NCI-H460 (cell line): Measurements from ENCODE around the gene SLC16A9. TPM values are rescaled to one million over a fixed set of nuclear protein-coding genes. Genes with fewer than 3 reads are reported as not detected.
A peak's percentile ranks its signal among the peaks of the same experiment; 100 is the strongest.
"Not testable (repeated sequence)": the region's sequence is repeated elsewhere in the genome, so short reads cannot be mapped to it uniquely, and the experiment has no call there.

Experiments used
- DNase-seq: peaks from one replicate; pipeline ENCODE4 v3.0.0-alpha.2; 2016; ENCODE audit warnings: low read depth; ENCODE audit errors: extremely low read depth
- total RNA-seq: library from RNA; depleted of rRNA; stranded (reverse); fragments of >200 nt; shearing (Covaris generic); gene quantifications from 2 replicates; pipeline ENCODE4 v1.2.3, GENCODE V29; 2014

Gene SLC16A9
- total RNA-seq, 1 experiment from 2014 or later, result 5.7 TPM

DNA sequence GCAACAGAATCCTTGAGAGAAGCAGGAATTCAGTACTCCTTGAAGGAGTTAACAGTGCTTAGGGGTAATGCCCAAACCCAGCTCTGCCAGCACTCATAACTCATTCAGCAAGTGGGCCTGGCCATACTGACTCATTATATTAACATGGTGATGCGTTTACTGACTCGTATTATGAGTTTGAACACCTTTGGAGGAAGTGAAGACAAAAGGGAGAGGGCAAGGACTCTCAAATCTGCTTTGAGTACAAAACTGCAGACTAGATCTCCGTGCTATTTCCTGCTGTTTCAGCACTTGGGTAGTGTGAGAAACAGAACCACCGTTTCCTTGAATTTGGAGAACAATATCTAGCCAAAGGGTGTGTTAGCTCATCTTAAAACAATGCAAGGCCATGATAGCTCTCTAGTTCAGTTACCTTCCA, 30.8 kb downstream of the SLC16A9 start:
- DNase-seq, result no peak

DNA sequence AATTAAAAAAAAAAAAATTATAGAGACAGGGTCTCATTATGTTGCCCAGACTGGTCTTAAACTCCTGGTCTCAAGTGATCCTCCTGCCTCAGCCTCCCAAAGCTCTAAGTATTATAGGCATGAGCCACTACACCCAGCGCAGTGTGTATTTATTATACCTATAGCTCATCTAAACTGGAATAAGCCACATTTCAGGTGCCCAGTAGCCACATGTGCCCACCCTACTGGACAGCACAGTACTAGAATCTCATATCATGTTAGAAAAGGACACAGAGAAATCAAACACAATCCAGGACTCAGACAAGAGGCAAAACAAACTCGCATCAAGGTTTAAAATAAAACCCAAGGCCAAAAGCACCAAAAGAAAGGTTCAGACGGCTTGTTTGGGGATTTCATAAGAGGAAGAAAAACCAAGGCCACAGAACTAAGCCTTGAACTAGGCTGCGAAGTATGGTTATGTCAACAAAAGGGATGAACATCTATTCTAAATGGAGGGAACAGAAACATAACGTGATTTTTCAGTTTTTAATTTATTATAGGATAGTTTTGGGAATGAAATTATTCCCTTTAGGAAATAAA, 32.3 kb downstream of the SLC16A9 start:
- no peak for DNase-seq

GRCh38 chr10:59675812-59676211, 33.8 kb downstream of the SLC16A9 start:
- peak; percentile 7 for DNase-seq

DNA sequence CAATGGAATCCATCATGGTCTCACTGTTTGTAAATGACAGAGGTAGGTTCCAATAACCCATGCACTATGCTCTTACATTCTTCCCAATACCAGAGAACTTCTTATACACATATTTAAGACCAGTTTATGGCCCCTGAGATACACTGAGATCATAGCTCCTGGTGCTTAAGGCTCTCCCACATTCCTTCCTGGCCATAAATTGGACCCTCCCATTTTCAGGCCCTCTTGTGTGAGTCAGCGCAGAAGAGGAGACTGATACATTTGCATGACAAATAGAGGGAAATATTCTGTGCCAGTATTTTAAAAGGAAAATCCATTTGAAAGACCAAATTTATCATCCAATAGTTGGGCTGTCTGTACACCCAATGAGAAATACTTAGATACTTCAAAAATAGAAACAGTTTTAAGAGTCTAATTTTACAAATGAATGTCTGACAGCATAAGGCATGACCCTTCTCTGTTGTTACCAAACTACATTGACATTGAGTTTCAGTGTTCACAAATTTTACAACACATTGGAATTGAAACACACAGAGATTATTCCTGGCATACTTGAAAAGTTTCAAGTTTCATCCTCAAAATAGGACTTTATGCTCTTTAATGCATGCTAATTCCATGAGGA, 35.3 kb downstream of the SLC16A9 start:
- DNase-seq, result no peak

DNA sequence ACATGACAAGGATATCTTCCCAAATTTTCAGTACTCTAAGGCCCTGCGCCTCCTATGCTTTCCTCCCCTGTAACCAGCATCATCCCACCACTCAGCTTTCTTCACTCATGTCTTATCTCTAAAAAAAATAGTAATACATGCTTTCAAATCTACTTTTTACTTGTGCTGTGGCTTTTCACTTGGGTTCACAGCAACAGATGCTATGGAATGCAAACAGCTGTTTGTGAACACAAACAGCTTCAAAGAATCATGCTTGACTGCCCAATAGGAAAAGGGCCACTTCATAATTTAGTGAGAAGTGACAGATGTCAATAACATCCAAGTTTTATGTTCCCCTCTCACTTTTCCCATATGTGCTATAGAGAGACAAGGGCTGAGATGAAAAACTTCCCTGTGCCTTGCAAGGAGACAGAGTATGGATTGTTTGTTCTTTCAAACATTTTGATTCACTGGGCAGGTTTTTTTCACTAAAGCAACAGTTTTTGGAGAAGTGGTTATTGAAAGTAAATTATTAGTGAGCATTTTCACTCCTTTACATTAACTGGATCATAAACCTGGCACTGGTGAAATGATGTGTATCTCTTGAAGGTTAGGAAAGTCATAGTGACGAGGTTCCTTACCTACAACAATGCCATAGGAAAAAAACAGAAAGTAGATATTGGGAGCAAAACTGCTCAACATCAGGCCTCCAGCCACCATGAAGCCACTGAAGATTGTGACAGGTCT, 37.3 kb downstream of the SLC16A9 start:
- DNase-seq, result no peak

DNA sequence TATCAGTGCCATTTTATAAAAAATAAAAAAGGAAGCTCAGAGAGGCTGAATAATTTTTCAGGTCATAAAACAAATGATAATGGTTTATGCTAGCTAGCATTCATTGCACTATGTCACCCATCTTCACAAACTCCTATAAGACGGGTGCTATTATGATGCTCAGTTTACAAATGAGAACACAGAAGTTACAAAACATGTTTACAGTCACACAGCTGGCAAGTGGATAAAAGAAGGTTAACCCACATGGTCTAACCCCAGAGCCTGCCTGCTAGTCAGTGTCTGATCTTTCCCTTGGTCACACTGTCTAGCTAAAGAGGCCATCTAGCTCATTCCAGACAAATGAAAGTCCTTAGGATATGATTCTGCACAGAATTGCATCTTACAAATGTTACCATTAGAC, 39.4 kb downstream of the SLC16A9 start:
- no peak for DNase-seq

GRCh38 chr10:59668096-59668495, 41.6 kb downstream of the SLC16A9 start:
- DNase-seq, result no peak

DNA sequence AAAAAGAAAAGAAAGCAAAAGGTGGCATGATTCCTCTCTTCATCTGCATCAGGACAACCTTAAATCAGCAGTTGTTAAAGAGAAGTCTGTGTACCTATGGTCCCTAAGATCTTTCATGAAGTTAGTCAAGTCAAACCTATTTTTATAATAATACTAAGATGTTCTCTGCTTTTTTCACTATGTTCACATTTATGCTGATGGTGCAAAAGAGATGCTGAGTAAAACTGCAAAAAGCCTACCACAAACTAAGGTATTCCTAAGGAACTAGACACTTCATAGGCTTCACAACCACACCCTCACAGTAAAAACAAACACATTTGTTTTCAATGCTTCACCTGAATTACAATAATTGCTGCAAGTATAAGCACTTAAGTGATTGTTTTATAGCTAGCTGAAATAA, 43.3 kb downstream of the SLC16A9 start:
- DNase-seq, result no peak

- DNase-seq, result not testable (repeated sequence)
Measured at GRCh38 chr10:59663213-59663612, 46.4 kb downstream of the SLC16A9 start.

GRCh38 chr10:59657724-59658123, 51.9 kb downstream of the SLC16A9 start:
- DNase-seq, result no peak

GRCh38 chr10:59655309-59655708, 54.3 kb downstream of the SLC16A9 start:
- DNase-seq, result no peak

DNA sequence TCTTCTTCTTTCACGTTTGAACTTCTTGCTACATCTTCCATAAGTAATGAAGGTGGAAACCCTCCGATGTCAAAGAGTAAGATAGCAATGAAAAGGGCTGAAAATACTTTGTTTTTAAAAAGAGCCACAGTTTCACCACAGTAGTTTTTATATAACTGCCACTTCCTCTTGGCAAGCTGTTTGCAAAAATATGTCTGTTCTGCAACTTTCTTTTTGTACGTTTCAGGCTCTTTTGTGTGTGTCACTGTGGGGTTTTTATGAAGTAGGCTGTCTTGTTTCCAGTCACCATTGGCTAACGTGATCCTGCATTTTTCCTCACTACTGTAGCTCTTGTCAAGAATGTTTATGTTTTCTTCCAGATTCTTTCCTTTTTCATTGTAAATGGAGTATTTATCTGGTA, 55.6 kb downstream of the SLC16A9 start:
- no peak for DNase-seq

- no peak for DNase-seq
Measured at GRCh38 chr10:59651902-59652301, 57.7 kb downstream of the SLC16A9 start.

- no peak for DNase-seq
Measured at GRCh38 chr10:59649606-59650346, 59.9 kb downstream of the SLC16A9 start.

- DNase-seq, result no peak
Measured at GRCh38 chr10:59648711-59649201, 60.9 kb downstream of the SLC16A9 start.

DNA sequence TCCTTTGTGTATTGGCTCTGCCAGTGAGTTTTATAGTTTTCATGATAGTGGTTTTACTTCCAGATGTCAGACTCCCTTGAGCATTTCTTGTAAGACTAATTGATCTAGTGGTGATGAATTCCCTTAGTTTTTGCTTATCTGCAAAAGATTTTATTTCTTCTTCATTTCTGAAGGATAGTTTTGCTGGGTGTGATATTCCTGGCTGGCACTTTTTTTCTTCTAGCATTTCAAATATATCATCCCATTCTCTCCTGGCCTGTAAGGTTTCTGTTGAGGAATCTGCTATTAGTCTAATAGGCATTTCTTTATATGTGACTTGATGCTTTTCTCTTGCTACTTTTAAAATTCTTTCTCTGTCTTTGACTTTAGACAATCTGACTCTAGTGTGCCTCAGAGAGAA, 64.8 kb downstream of the SLC16A9 start:
- DNase-seq, result no peak

- DNase-seq, result not testable (repeated sequence)
Measured at GRCh38 chr10:59641688-59642087, 68.0 kb downstream of the SLC16A9 start.

DNA sequence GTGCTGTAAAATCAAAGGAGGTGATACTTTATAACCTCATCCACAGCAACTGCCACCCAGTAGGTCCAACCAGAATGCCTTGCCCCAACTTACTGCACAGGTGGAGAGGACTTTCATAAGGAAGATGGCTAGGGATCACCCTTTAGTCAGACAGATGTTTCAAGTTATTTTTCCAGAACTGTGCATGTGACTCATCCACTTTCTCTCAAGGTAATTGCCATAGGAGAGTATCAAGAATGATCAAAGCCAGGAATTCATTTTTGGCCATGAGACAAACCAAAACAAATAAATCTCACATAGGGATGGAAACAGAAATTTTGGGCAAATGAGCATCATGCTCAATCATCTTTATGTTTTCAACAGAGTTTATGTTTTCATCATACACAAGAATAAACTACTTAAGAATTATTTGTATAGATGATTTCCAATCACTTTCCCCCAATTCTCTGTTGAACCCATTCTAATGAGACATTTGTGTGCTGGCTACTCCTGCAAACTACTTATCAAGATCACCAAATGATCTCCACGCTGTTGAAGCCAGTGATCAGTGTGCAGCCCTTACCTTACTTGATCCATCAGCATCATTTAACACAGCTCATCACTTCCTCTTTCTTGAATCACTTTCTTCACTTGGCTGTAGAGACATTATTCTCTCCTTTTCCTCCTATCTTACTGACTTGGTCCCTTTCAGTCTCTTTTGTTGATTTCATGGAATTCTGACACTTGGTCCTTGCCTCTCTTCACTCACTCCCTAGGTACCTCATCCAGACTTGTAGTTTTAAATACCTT, 74.0 kb downstream of the SLC16A9 start:
- DNase-seq, result no peak

DNA sequence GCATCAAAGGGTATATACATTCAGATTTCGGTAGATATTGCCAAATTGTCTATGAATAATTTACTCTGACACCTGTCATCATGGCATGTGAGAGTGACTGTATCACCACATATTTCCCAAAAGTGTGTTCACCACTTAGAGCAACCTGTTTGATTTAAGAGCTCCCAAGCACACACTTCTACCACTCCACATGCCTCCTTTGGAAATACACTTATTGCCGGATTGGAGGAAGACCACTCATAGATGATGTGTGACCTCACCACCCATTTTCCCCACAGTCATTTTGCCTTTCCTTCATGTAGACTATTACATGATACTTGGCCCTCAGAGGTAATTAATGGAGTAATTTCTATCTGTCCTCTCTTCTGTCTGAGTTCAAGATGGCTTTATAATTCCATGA, 75.5 kb downstream of the SLC16A9 start:
- no peak for DNase-seq

DNA sequence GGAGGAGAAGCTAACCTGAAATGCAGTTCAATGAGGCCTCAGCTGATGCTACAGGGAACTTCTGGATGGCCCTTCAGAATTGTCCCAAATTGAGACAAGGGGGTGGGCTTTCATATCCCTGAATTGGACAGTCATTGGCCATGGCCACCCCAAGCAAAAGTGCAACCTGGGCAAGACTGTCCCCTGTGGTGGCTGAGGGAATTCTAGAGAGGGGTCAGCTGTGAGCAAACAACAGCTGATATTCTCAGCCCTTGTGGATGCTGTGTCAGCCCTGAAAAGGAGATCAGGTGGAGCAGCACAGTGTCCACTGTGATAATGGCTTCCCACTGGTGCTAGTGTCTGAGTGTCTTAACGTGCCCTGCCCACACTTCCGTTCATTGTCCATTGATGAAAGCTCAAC, 76.6 kb downstream of the SLC16A9 start:
- no peak for DNase-seq
